Psoas muscle (tissue), 8 donors: ENCODE measurements around the gene RCN1. TPM values are rescaled to one million over a fixed set of nuclear protein-coding genes. Genes with fewer than 3 reads are reported as not detected.

ENCODE experiments used
- ATAC-seq, 4 donors: fragments of 200-7000 bp; cut with Tn5 transposase; one replicate each; pipeline ENCODE4 v1.9.1; 2020; ENCODE audit warnings: moderate library complexity in 3 of 4, mild to moderate bottlenecking in 2 of 4
- DNase-seq, 2 donors: peaks; one replicate each; pipeline ENCODE4 v3.0.0-alpha.2; 2020
- H3K27ac ChIP-seq: fragments of 200-600 bp; one replicate; pipeline ENCODE4 v1.8.0; 2022
- H3K27me3 ChIP-seq, 3 donors: fragments of 200-600 bp in 1 of 3; one replicate each; pipeline versions ENCODE4 v1.6.1 to v1.8.0; 2013 to 2022; ENCODE audit warnings: low read length in 2 of 3, mild to moderate bottlenecking in 2 of 3, moderate library complexity in 1 of 3; ENCODE audit not compliant: insufficient read depth in 3 of 3
- H3K36me3 ChIP-seq, 2 donors: fragments of 200-600 bp in 1 of 2; one replicate each; pipeline versions ENCODE4 v1.6.1 to v1.8.0; 2013 to 2022; ENCODE audit warnings: low read depth in 1 of 2, mild to moderate bottlenecking in 1 of 2, moderate library complexity in 1 of 2; ENCODE audit not compliant: insufficient read depth in 1 of 2
- H3K4me1 ChIP-seq: fragments of 200-600 bp; one replicate; pipeline ENCODE4 v1.8.0; 2022
- H3K4me3 ChIP-seq: fragments of 200-600 bp; one replicate; pipeline ENCODE4 v1.8.0; 2022; ENCODE audit warnings: mild to moderate bottlenecking
- H3K9me3 ChIP-seq: fragments of 200-600 bp; one replicate; pipeline ENCODE4 v1.8.0; 2022
- CTCF ChIP-seq: fragments of 200-600 bp; IDR thresholded peaks from one replicate; pipeline ENCODE4 v1.8.0; 2022; ENCODE audit warnings: antibody characterized with exemption
- WGBS, 3 donors: extraction: QIAGEN DNeasy Blood & Tissue Kit; methylation state at CpG; one replicate each; pipeline versions ENCODE4 v1.1.6 to v1.1.7; 2013; 5-methylcytosine and 5-hydroxymethylcytosine counted together
- intact Hi-C, 2 donors: fragments of 100-400 bp; cut with DNase I; formaldehyde crosslinking; loops; one replicate each; pipeline versions ENCODE4 v1.11.0 to v1.14.2; 2022
- polyA plus RNA-seq, 3 donors: library from polyadenylated mRNA; stranded (reverse); fragments of 200-250 nt; gene quantifications; one replicate each; pipeline ENCODE4 v1.2.3, GENCODE V29; 2013
- total RNA-seq, 4 donors: library from RNA; stranded (reverse); fragmentation: NEBNext Ultra II Directional in 2 of 4; extraction: Animal tissue kit (Norgen Biotek cat#: 25700) in 2 of 4; gene quantifications; one replicate each; pipeline versions ENCODE4 v1.2.1 to v1.2.4, GENCODE V29; 2021 to 2023
- donor health status: healthy with polysubstance abuse.
- donor health status: DM: no; HTN: no; CAD: no; lungs with moderate emphysema.
- donor health status: Bipolar disorder and iron deficiency.
- donor health status: healthy.
- donor health status: DM: yes; HTN: yes; CAD: no.
- donor health status: DM: no; HTN: no; CAD: no.
- donor health status: DM: no; HTN: no; CAD: no.
- donor health status: DM: yes; HTN: yes; CAD: no.

RCN1 gene
- total and polyA plus RNA-seq, 7 donors, result 17.2 to 48.1 (median 27.4) TPM

- Histone ChIP-seq H3K36me3 (no peaks in the 10 kb centered on the region), H3K4me3 (no peak overlapping the region)
Measured at GRCh38 chr11:32148895-32149294, 58.0 kb downstream of the RCN1 start.

GRCh38 chr11:32149748-32150147 is 58.9 kb downstream of the RCN1 start:
- WGBS, 3 donors, result 66 to 87% (median 79%) methylated on average over 7 of the region's 7 CpGs
- intact Hi-C loops, result no loop called here

More at GRCh38 chr11:32148895-32149294, 58.0 kb downstream of the RCN1 start:
- no peaks in the 10 kb centered on the region for H3K4me1 ChIP-seq
- H3K27me3 ChIP-seq, result no peaks in the 10 kb centered on the region
- TF ChIP-seq CTCF, result no peak
- no peak overlapping the region for H3K27ac ChIP-seq
- intact Hi-C loops, result no loop called here
- DNase-seq (no peak), ATAC-seq (no peak)
- 57 to 61% (median 60%) methylated on average over 4 of the region's 4 CpGs for WGBS, 3 donors
- no peaks in the 10 kb centered on the region for H3K9me3 ChIP-seq

GRCh38 chr11:32151027-32151426 is 60.2 kb downstream of the RCN1 start:
- no peaks in the 10 kb centered on the region for H3K27me3 ChIP-seq
- no peaks in the 10 kb centered on the region for H3K9me3 ChIP-seq
- ATAC-seq, result no peak
- no peak overlapping the region for H3K27ac ChIP-seq
- no peak overlapping the region for H3K4me3 ChIP-seq
- TF ChIP-seq CTCF, result no peak
- no peak for DNase-seq
- no peaks in the 10 kb centered on the region for H3K36me3 ChIP-seq
- intact Hi-C loops, result no loop called here
- H3K4me1 ChIP-seq, result no peaks in the 10 kb centered on the region

More at GRCh38 chr11:32149748-32150147, 58.9 kb downstream of the RCN1 start:
- no peak for ATAC-seq
- Histone ChIP-seq H3K36me3 (no peaks in the 10 kb centered on the region), H3K4me3 (no peak overlapping the region), H3K27me3 (no peaks in the 10 kb centered on the region), H3K9me3 (no peaks in the 10 kb centered on the region), H3K27ac (no peak overlapping the region), H3K4me1 (no peaks in the 10 kb centered on the region)
- TF ChIP-seq CTCF, result no peak
- DNase-seq, result no peak

GRCh38 chr11:32152216-32152615 is 61.3 kb downstream of the RCN1 start:
- TF ChIP-seq CTCF, result no peak
- 78 to 80% (median 79%) methylated on average over 9 of the region's 9 CpGs for WGBS, 3 donors
- ATAC-seq (no peak), DNase-seq (no peak)
- Histone ChIP-seq H3K27me3 (peaks cover 0 to 3% (median 0%) of the 10 kb centered on the region in 3 donors), H3K4me1 (no peaks in the 10 kb centered on the region), H3K9me3 (no peaks in the 10 kb centered on the region), H3K4me3 (no peak overlapping the region), H3K27ac (no peak overlapping the region), H3K36me3 (no peaks in the 10 kb centered on the region)
- intact Hi-C loops, result no loop called here

GRCh38 chr11:32152821-32153220 is 61.9 kb downstream of the RCN1 start:
- 45 to 60% (median 51%) methylated on average over 3 of the region's 3 CpGs for whole genome bisulfite sequencing, 3 donors
- Histone ChIP-seq H3K9me3 (no peaks in the 10 kb centered on the region), H3K27ac (no peak overlapping the region), H3K36me3 (no peaks in the 10 kb centered on the region), H3K4me1 (no peaks in the 10 kb centered on the region), H3K27me3 (peaks cover 0 to 3% (median 0%) of the 10 kb centered on the region in 3 donors), H3K4me3 (no peak overlapping the region)
- no peak for DNase-seq
- TF ChIP-seq CTCF, result no peak
- intact Hi-C loops, result no loop called here
- no peak for ATAC-seq
